ENCODE measurements around the gene RNASE1. TPM values are rescaled to one million over a fixed set of nuclear protein-coding genes. Genes with fewer than 3 reads are reported as not detected.
"Not testable (repeated sequence)": the region's sequence is repeated elsewhere in the genome, so short reads cannot be mapped to it uniquely, and the experiment has no call there.

RNASE1 gene
- total and polyA plus RNA-seq, 7 experiments from 2014 or later: 1.8 to 19.0 (median 15.5) TPM; not detected in 4

GRCh38 chr14:20769421-20769820 is 33.2 kb downstream of the RNASE1 start:
- CTCF ChIA-PET: no interaction called here
- Histone ChIP-seq H3K4me3 (ENCODE audit: low read length) (no peak overlapping the region), H3K27me3 (ENCODE audit: control insufficient read depth in 2 of 2, insufficient read depth in 2 of 2, low read length in 2 of 2) (no peaks in the 10 kb centered on the region), H3K9me3 (ENCODE audit: control insufficient read depth in 2 of 3, low read length in 3 of 3) (no peaks in the 10 kb centered on the region), H3K36me3 (ENCODE audit: control insufficient read depth in 2 of 3, insufficient read depth in 3 of 3, low read length in 3 of 3) (no peaks in the 10 kb centered on the region), H3K4me1 (ENCODE audit: control insufficient read depth in 2 of 2, insufficient read depth in 2 of 2, low read length in 2 of 2) (no peaks in the 10 kb centered on the region), H3K27ac (ENCODE audit: low read depth, low read length) (no peak overlapping the region)
- Mint-ChIP-seq H3K4me3 (no peak overlapping the region), H3K27me3 (peaks cover 0 to 15% (median 8%) of the 10 kb centered on the region in 5 donors), H3K9me3 (peaks cover 0 to 2% (median 0%) of the 10 kb centered on the region in 11 donors), H3K36me3 (no peaks in the 10 kb centered on the region), H3K4me1 (peaks cover 0 to 1% (median 0%) of the 10 kb centered on the region in 7 donors), H3K27ac (no peak overlapping the region)
- no peak for DNase-seq
- ATAC-seq: no peak
- intact Hi-C loops (cut with micrococcal nuclease): no loop called here
- POLR2A ChIA-PET: no interaction called here

DNA sequence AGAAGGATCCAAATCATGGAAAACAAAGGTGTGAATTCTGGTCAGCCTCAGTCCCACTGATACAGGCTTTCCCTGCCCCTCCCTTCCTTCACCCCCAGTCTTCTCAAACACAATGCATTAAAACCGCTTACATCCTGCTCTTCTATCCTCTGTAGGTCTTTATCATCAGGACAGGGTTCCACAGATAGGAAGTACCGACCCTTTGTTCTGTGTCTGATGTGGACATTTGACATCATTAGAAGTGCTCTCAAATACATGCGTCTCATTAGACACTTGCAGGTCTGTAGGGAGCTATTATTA is 34.1 kb downstream of the RNASE1 start:
- intact Hi-C loops (cut with micrococcal nuclease): no loop called here
- H3K27me3 Mint-ChIP-seq: peaks cover 0 to 15% (median 8%) of the 10 kb centered on the region in 5 donors
- ChIA-PET POLR2A (no interaction called here), CTCF (no interaction called here)
- H3K4me3 ChIP-seq (ENCODE audit: low read length): no peak overlapping the region
- H3K9me3 Mint-ChIP-seq: peaks cover 0 to 2% (median 0%) of the 10 kb centered on the region in 11 donors
- H3K36me3 Mint-ChIP-seq: no peaks in the 10 kb centered on the region
- H3K36me3 ChIP-seq (ENCODE audit: control insufficient read depth in 2 of 3, insufficient read depth in 3 of 3, low read length in 3 of 3): no peaks in the 10 kb centered on the region
- no peaks in the 10 kb centered on the region for H3K4me1 ChIP-seq (ENCODE audit: control insufficient read depth in 2 of 2, insufficient read depth in 2 of 2, low read length in 2 of 2)
- DNase-seq (no peak), ATAC-seq (no peak)
- H3K27ac ChIP-seq (ENCODE audit: low read depth, low read length): no peak overlapping the region
- no peaks in the 10 kb centered on the region for H3K9me3 ChIP-seq (ENCODE audit: control insufficient read depth in 2 of 3, low read length in 3 of 3)
- H3K27ac Mint-ChIP-seq: no peak overlapping the region
- H3K27me3 ChIP-seq (ENCODE audit: control insufficient read depth in 2 of 2, insufficient read depth in 2 of 2, low read length in 2 of 2): no peaks in the 10 kb centered on the region
- peaks cover 0 to 1% (median 0%) of the 10 kb centered on the region in 7 donors for H3K4me1 Mint-ChIP-seq
- no peak overlapping the region for H3K4me3 Mint-ChIP-seq

GRCh38 chr14:20760950-20761349 is 41.7 kb downstream of the RNASE1 start:
- Histone ChIP-seq H3K27me3 (ENCODE audit: control insufficient read depth in 2 of 2, insufficient read depth in 2 of 2, low read length in 2 of 2) (no peaks in the 10 kb centered on the region), H3K27ac (ENCODE audit: low read depth, low read length) (no peak overlapping the region), H3K36me3 (ENCODE audit: control insufficient read depth in 2 of 3, insufficient read depth in 3 of 3, low read length in 3 of 3) (no peaks in the 10 kb centered on the region), H3K4me1 (ENCODE audit: control insufficient read depth in 2 of 2, insufficient read depth in 2 of 2, low read length in 2 of 2) (no peaks in the 10 kb centered on the region), H3K9me3 (ENCODE audit: control insufficient read depth in 2 of 3, low read length in 3 of 3) (no peaks in the 10 kb centered on the region), H3K4me3 (ENCODE audit: low read length) (no peak overlapping the region)
- Mint-ChIP-seq H3K4me1 (peaks cover 0 to 1% (median 0%) of the 10 kb centered on the region in 7 donors), H3K9me3 (peaks cover 0 to 2% (median 0%) of the 10 kb centered on the region in 11 donors), H3K27ac (no peak overlapping the region), H3K36me3 (no peaks in the 10 kb centered on the region), H3K4me3 (no peak overlapping the region), H3K27me3 (peaks cover 0 to 6% (median 0%) of the 10 kb centered on the region in 5 donors)
- ATAC-seq (no peak), DNase-seq (no peak)
- ChIA-PET CTCF (no interaction called here), POLR2A (no interaction called here)
- intact Hi-C loops (cut with micrococcal nuclease): no loop called here

DNA sequence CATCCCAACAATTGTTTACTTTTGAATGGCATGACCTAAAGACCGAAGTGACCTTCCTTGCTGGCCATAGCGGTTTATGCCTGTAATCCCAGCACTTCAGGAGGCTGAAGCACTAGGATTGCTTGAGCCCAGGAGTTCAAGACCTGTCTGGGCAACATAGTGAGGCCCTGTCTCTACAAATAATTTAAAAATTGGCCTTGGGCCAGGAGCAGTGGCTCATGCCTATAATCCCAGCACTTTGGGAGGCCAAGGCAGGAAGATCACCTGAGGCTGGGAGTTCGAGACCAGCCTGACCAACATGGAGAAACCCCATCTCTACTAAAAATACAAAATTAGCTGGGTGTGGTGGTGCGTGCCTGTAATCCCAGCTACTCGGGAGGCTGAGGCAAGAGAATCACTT is 43.2 kb downstream of the RNASE1 start:
- H3K9me3 Mint-ChIP-seq; H3K27ac ChIP-seq (ENCODE audit: low read depth, low read length); DNase-seq; H3K4me3 ChIP-seq (ENCODE audit: low read length); H3K4me1 ChIP-seq (ENCODE audit: control insufficient read depth in 2 of 2, insufficient read depth in 2 of 2, low read length in 2 of 2); ATAC-seq; H3K36me3 ChIP-seq (ENCODE audit: control insufficient read depth in 2 of 3, insufficient read depth in 3 of 3, low read length in 3 of 3); H3K9me3 ChIP-seq (ENCODE audit: control insufficient read depth in 2 of 3, low read length in 3 of 3); H3K27me3 Mint-ChIP-seq; H3K27ac Mint-ChIP-seq; H3K27me3 ChIP-seq (ENCODE audit: control insufficient read depth in 2 of 2, insufficient read depth in 2 of 2, low read length in 2 of 2); H3K4me1 Mint-ChIP-seq; H3K36me3 Mint-ChIP-seq; H3K4me3 Mint-ChIP-seq; POLR2A ChIA-PET: not testable (repeated sequence)
- intact Hi-C loops (cut with micrococcal nuclease): loop anchor here in 1 of 2 donors (5.0 kb wide), 1 partner anchor 113 kb away; no protein-coding TSS in a partner anchor
- CTCF ChIA-PET: interaction anchor here (1.2 kb wide), 1 partner anchor 97 kb away, joined by 3 read pairs; no protein-coding TSS in a partner anchor

DNA sequence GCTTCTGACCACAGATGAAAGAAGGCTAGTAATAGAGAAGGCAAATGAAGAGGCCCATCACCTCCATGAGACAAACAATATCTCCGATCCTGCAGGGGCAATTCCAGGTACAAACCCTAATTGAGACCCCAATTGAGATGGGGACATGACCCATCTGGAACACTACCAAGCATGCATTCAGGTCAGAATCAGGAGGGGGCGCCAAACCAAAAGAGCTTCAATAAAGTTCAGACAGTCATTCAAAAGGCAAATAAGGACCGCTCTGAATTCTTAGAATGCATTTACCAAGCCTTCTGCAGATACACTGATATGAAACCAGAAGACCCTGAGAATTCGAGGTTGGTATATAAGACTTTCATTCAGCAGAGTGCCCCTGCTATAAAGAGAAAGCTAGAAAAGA is 44.7 kb downstream of the RNASE1 start:
- Histone ChIP-seq H3K4me3 (ENCODE audit: low read length) (no peak overlapping the region), H3K36me3 (ENCODE audit: control insufficient read depth in 2 of 3, insufficient read depth in 3 of 3, low read length in 3 of 3) (no peaks in the 10 kb centered on the region), H3K27ac (ENCODE audit: low read depth, low read length) (no peak overlapping the region), H3K9me3 (ENCODE audit: control insufficient read depth in 2 of 3, low read length in 3 of 3) (peaks cover 0 to 2% (median 0%) of the 10 kb centered on the region in 3 experiments), H3K4me1 (ENCODE audit: control insufficient read depth in 2 of 2, insufficient read depth in 2 of 2, low read length in 2 of 2) (no peaks in the 10 kb centered on the region), H3K27me3 (ENCODE audit: control insufficient read depth in 2 of 2, insufficient read depth in 2 of 2, low read length in 2 of 2) (no peaks in the 10 kb centered on the region)
- intact Hi-C loops (cut with micrococcal nuclease): loop anchor here (1.0 to 5.0 kb wide), 3 partner anchors 97 to 115 kb away; no protein-coding TSS in a partner anchor
- ChIA-PET POLR2A (no interaction called here), CTCF (interaction anchor here (0.8 to 1.1 kb wide), 3 partner anchors 10 to 116 kb away, joined by 3 to 4 read pairs (median 3); no protein-coding TSS in a partner anchor)
- Mint-ChIP-seq H3K4me3 (no peak overlapping the region), H3K27me3 (peaks cover 0 to 6% (median 0%) of the 10 kb centered on the region in 5 donors), H3K36me3 (no peaks in the 10 kb centered on the region), H3K27ac (peak overlapping the region in 1 of 9 donors; percentile 3), H3K9me3 (peaks cover 0 to 6% (median 3%) of the 10 kb centered on the region in 11 donors), H3K4me1 (no peaks in the 10 kb centered on the region)
- DNase-seq: peak in 5 of 9 donors; percentile 11 to 37 (median 31)
- no peak for ATAC-seq

- H3K4me1 ChIP-seq (ENCODE audit: control insufficient read depth in 2 of 2, insufficient read depth in 2 of 2, low read length in 2 of 2): no peaks in the 10 kb centered on the region
- peaks cover 7 to 31% (median 11%) of the 10 kb centered on the region in 11 donors for H3K9me3 Mint-ChIP-seq
- H3K36me3 Mint-ChIP-seq: peaks cover 0 to 6% (median 0%) of the 10 kb centered on the region in 5 donors
- no peak overlapping the region for H3K4me3 Mint-ChIP-seq
- H3K4me1 Mint-ChIP-seq: no peaks in the 10 kb centered on the region
- POLR2A ChIA-PET: no interaction called here
- peaks cover 0 to 22% (median 13%) of the 10 kb centered on the region in 5 donors for H3K27me3 Mint-ChIP-seq
- intact Hi-C loops (cut with micrococcal nuclease): loop anchor here in 1 of 2 donors (5.0 kb wide), 1 partner anchor 117 kb away; no protein-coding TSS in a partner anchor
- H3K27ac Mint-ChIP-seq: no peak overlapping the region
- no peaks in the 10 kb centered on the region for H3K36me3 ChIP-seq (ENCODE audit: control insufficient read depth in 2 of 3, insufficient read depth in 3 of 3, low read length in 3 of 3)
- no peak overlapping the region for H3K27ac ChIP-seq (ENCODE audit: low read depth, low read length)
- DNase-seq (no peak), ATAC-seq (no peak)
- H3K27me3 ChIP-seq (ENCODE audit: control insufficient read depth in 2 of 2, insufficient read depth in 2 of 2, low read length in 2 of 2): no peaks in the 10 kb centered on the region
- peaks cover 0 to 19% (median 7%) of the 10 kb centered on the region in 3 experiments for H3K9me3 ChIP-seq (ENCODE audit: control insufficient read depth in 2 of 3, low read length in 3 of 3)
- CTCF ChIA-PET: no interaction called here
- no peak overlapping the region for H3K4me3 ChIP-seq (ENCODE audit: low read length)
Measured at GRCh38 chr14:20755037-20755436, 47.6 kb downstream of the RNASE1 start.

DNA sequence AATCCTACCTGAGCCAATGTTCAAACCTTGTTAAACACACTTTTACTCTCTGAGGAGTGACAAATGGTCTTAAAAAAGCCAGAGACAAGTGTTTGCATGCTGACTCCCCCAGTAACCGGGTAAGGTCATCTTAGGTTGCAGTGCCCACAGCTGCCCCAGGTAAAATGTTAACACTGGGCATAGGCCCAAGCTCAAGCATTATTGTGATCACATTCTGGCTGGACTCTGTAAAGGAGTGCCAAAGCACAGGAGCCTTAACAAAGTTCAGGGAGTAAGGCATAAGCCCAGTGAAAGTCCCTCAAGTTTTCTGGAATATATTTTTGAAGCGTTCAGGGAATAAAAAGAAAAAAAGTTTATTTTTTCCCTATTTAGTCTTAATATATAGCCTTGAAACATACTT is 48.3 kb downstream of the RNASE1 start:
- Histone ChIP-seq H3K27me3 (ENCODE audit: control insufficient read depth in 2 of 2, insufficient read depth in 2 of 2, low read length in 2 of 2) (no peaks in the 10 kb centered on the region), H3K27ac (ENCODE audit: low read depth, low read length) (no peak overlapping the region), H3K4me1 (ENCODE audit: control insufficient read depth in 2 of 2, insufficient read depth in 2 of 2, low read length in 2 of 2) (no peaks in the 10 kb centered on the region), H3K9me3 (ENCODE audit: control insufficient read depth in 2 of 3, low read length in 3 of 3) (peaks cover 0 to 19% (median 7%) of the 10 kb centered on the region in 3 experiments), H3K36me3 (ENCODE audit: control insufficient read depth in 2 of 3, insufficient read depth in 3 of 3, low read length in 3 of 3) (no peaks in the 10 kb centered on the region), H3K4me3 (ENCODE audit: low read length) (no peak overlapping the region)
- DNase-seq (no peak), ATAC-seq (no peak)
- Mint-ChIP-seq H3K4me3 (no peak overlapping the region), H3K36me3 (peaks cover 0 to 6% (median 0%) of the 10 kb centered on the region in 5 donors), H3K9me3 (peaks cover 7 to 31% (median 11%) of the 10 kb centered on the region in 11 donors), H3K27ac (no peak overlapping the region), H3K4me1 (no peaks in the 10 kb centered on the region), H3K27me3 (peaks cover 0 to 23% (median 15%) of the 10 kb centered on the region in 5 donors)
- POLR2A ChIA-PET: no interaction called here
- intact Hi-C loops (cut with micrococcal nuclease): no loop called here
- CTCF ChIA-PET: no interaction called here
